H1 (cell line): ENCODE measurements around the gene SAMD4A. TPM values are rescaled to one million over a fixed set of nuclear protein-coding genes. Genes with fewer than 3 reads are reported as not detected.

Experiments used
- CTCF ChIA-PET: fragments of 300-600 bp; sonication (Branson Sonifier 250); formaldehyde crosslinking; loops from one replicate; lab custom pipeline; 2021; ENCODE audit not compliant: partially characterized antibody; lab: Charles Lee
- POLR2A ChIA-PET: fragments of 300-600 bp; sonication (Branson Sonifier 250); formaldehyde crosslinking; loops from one replicate; lab custom pipeline; 2021; ENCODE audit warnings: inconsistent platforms; ENCODE audit not compliant: partially characterized antibody; lab: Charles Lee
- DNase-seq, 2 experiments: peaks; one replicate each; pipeline versions ENCODE4 v3.0.0 to v3.0.0-alpha.2; 2010 to 2022; ENCODE audit warnings: low spot score in 2 of 2, low read depth in 1 of 2, mixed read lengths in 1 of 2
- FAIRE-seq: peaks from 2 replicates; lab custom pipeline; 2011; peaks lifted over from hg19 to GRCh38; lab: Jason Lieb, UNC
- H2AFZ ChIP-seq: 2 replicates; pipeline ENCODE4 v1.8.1; 2012; ENCODE audit warnings: low read length, inconsistent platforms
- H2AK5ac ChIP-seq: 2 replicates; pipeline ENCODE4 v1.6.1; 2013; ENCODE audit warnings: low read depth, low read length
- H2BK120ac ChIP-seq: replicated peaks from 2 replicates; pipeline ENCODE3; 2013; ENCODE audit warnings: low read depth, low read length, inconsistent platforms
- H2BK12ac ChIP-seq: 2 replicates; pipeline ENCODE4 v1.6.1; 2013; ENCODE audit warnings: low read depth, low read length
- H2BK15ac ChIP-seq: 2 replicates; pipeline ENCODE4 v1.6.1; 2013; ENCODE audit warnings: low read length
- H2BK20ac ChIP-seq: 2 replicates; pipeline ENCODE4 v1.6.1; 2013; ENCODE audit warnings: low read length
- H2BK5ac ChIP-seq: 2 replicates; pipeline ENCODE4 v1.6.1; 2013; ENCODE audit warnings: low read depth, low read length
- H3K14ac ChIP-seq: 2 replicates; pipeline ENCODE4 v1.6.1; 2013; ENCODE audit warnings: inconsistent platforms; ENCODE audit not compliant: insufficient read length
- H3K18ac ChIP-seq: 2 replicates; pipeline ENCODE4 v1.6.1; 2013; ENCODE audit warnings: low read length; ENCODE audit errors: extremely low read depth
- H3K23ac ChIP-seq: 2 replicates; pipeline ENCODE4 v1.6.1; 2013; ENCODE audit warnings: inconsistent platforms; ENCODE audit not compliant: insufficient read length
- H3K23me2 ChIP-seq: 2 replicates; pipeline ENCODE4 v1.6.1; 2013; ENCODE audit warnings: low read depth, low read length
- H3K27ac ChIP-seq: 2 replicates; pipeline ENCODE4 v1.6.1; 2011; ENCODE audit warnings: low read depth, low read length, inconsistent platforms
- H3K27me3 ChIP-seq, 4 experiments: replicated peaks in 1 of 4; 1 replicate in 1 of 4; 2 replicates in 3 of 4; pipeline versions ENCODE4 v1.6.1 to v1.8.1; 2011 to 2013; ENCODE audit warnings: low read length in 3 of 4, mild to moderate bottlenecking in 3 of 4, inconsistent platforms in 2 of 4, mixed read lengths in 2 of 4, moderate library complexity in 1 of 4; ENCODE audit not compliant: control insufficient read depth in 3 of 4, insufficient read depth in 3 of 4; ENCODE audit errors: extremely low read depth in 1 of 4
- H3K36me3 ChIP-seq, 4 experiments: 2 replicates each; pipeline versions ENCODE4 v1.6.1 to v1.8.1; 2011 to 2013; ENCODE audit warnings: mild to moderate bottlenecking in 4 of 4, low read length in 3 of 4, moderate library complexity in 2 of 4, control low read depth in 1 of 4, inconsistent platforms in 1 of 4; ENCODE audit not compliant: insufficient read depth in 4 of 4, control insufficient read depth in 2 of 4
- H3K4ac ChIP-seq: replicated peaks from 2 replicates; pipeline ENCODE3; 2013; ENCODE audit warnings: low read length, low read depth, mixed read lengths, inconsistent platforms; ENCODE audit not compliant: insufficient read length
- H3K4me1 ChIP-seq, 4 experiments: replicated peaks in 1 of 4; 1 replicate in 1 of 4; 2 replicates in 3 of 4; pipeline versions ENCODE4 v1.6.1 to v1.8.1; 2011 to 2013; ENCODE audit warnings: low read length in 3 of 4, inconsistent platforms in 2 of 4, mixed read lengths in 1 of 4; ENCODE audit not compliant: insufficient read depth in 4 of 4, control insufficient read depth in 3 of 4
- H3K4me2 ChIP-seq, 2 experiments: 2 replicates each; pipeline versions ENCODE4 v1.6.1 to v1.8.1; 2011 to 2013; ENCODE audit warnings: low read depth in 2 of 2, low read length in 2 of 2, control low read depth in 1 of 2, inconsistent platforms in 1 of 2, mild to moderate bottlenecking in 1 of 2; ENCODE audit not compliant: insufficient read depth in 1 of 2
- H3K4me3 ChIP-seq, 4 experiments: fragments of 200-600, 300-600 bp in 1 of 4; sonication (generic), shearing (Covaris generic), sonication (Bioruptor Twin) in 1 of 4; 2 replicates each; pipeline versions ENCODE4 v1.5.1 to v1.8.1; 2011 to 2016; ENCODE audit warnings: low read length in 4 of 4, low read depth in 3 of 4, control low read depth in 2 of 4, inconsistent platforms in 2 of 4, mild to moderate bottlenecking in 2 of 4, mixed read lengths in 1 of 4, moderate library complexity in 1 of 4; ENCODE audit not compliant: insufficient read depth in 2 of 4; ENCODE audit errors: extremely low read depth in 1 of 4
- H3K56ac ChIP-seq: replicated peaks from 2 replicates; pipeline ENCODE3; 2013; ENCODE audit warnings: low read depth, mild to moderate bottlenecking, mixed read lengths, low read length, inconsistent platforms; ENCODE audit not compliant: insufficient read length
- H3K79me1 ChIP-seq: 2 replicates; pipeline ENCODE4 v1.6.1; 2013; ENCODE audit warnings: low read depth, low read length, control low read depth
- H3K79me2 ChIP-seq, 2 experiments: 2 replicates each; pipeline versions ENCODE4 v1.6.1 to v1.8.1; 2012 to 2013; ENCODE audit warnings: low read length in 2 of 2, mild to moderate bottlenecking in 2 of 2, inconsistent platforms in 1 of 2; ENCODE audit not compliant: insufficient read depth in 2 of 2, control insufficient read depth in 1 of 2
- H3K9ac ChIP-seq, 4 experiments: replicated peaks in 1 of 4; 1 replicate in 1 of 4; 2 replicates in 3 of 4; pipeline versions ENCODE4 v1.6.1 to v1.8.1; 2011 to 2013; ENCODE audit warnings: low read depth in 3 of 4, low read length in 3 of 4, control low read depth in 2 of 4, mild to moderate bottlenecking in 2 of 4, moderate library complexity in 2 of 4, inconsistent platforms in 1 of 4; ENCODE audit errors: extremely low read depth in 1 of 4
- H3K9me3 ChIP-seq, 2 experiments: 2 replicates each; pipeline versions ENCODE4 v1.6.1 to v1.8.1; 2012 to 2013; ENCODE audit warnings: mild to moderate bottlenecking in 2 of 2, moderate library complexity in 2 of 2, control low read depth in 1 of 2, inconsistent platforms in 1 of 2, low read depth in 1 of 2, low read length in 1 of 2, mixed read lengths in 1 of 2; ENCODE audit not compliant: insufficient read depth in 2 of 2
- H4K20me1 ChIP-seq, 2 experiments: replicated peaks in 1 of 2; 2 replicates each; pipeline versions ENCODE3 to v1.8.1; 2011 to 2013; ENCODE audit warnings: inconsistent platforms in 2 of 2, low read length in 2 of 2, mild to moderate bottlenecking in 1 of 2; ENCODE audit not compliant: insufficient read depth in 2 of 2, control insufficient read depth in 1 of 2
- H4K5ac ChIP-seq: 2 replicates; pipeline ENCODE4 v1.6.1; 2013; ENCODE audit warnings: low read length, low read depth, mixed read lengths, inconsistent platforms; ENCODE audit not compliant: insufficient read length
- H4K8ac ChIP-seq: 2 replicates; pipeline ENCODE4 v1.8.0; 2013; ENCODE audit warnings: mild to moderate bottlenecking, moderate library complexity, low read length, inconsistent platforms; ENCODE audit not compliant: insufficient read depth; ENCODE audit errors: extremely low read depth
- H4K91ac ChIP-seq: replicated peaks from 2 replicates; pipeline ENCODE3; 2013; ENCODE audit warnings: low read length, mixed read lengths, inconsistent platforms; ENCODE audit not compliant: insufficient read length
- MAFK ChIP-seq: IDR thresholded peaks from 2 replicates; pipeline ENCODE4 v1.6.1; 2012; ENCODE audit warnings: low read depth, mild to moderate bottlenecking, improper control_type of control experiment, low read length
- WGBS, 2 experiments: shearing (Covaris generic) in 1 of 2; methylation state at CpG; one replicate each; pipeline versions ENCODE4 v1.1.6 to v1.1.7; 2013 to 2015; ENCODE audit warnings: low lambda C conversion rate in 2 of 2, mixed read lengths in 2 of 2, inconsistent platforms in 1 of 2, low coverage in 1 of 2, missing lambda C conversion rate in 1 of 2; ENCODE audit not compliant: insufficient replicate concordance in 2 of 2, insufficient coverage in 1 of 2, insufficient read length in 1 of 2; ENCODE audit errors: extremely low coverage in 1 of 2, missing lambda C conversion rate in 1 of 2; 5-methylcytosine and 5-hydroxymethylcytosine counted together
- polyA plus RNA-seq, 7 experiments: library from polyadenylated mRNA; depleted of rRNA in 3 of 7; stranded (reverse) in 5 of 7; unstranded in 2 of 7; fragments of >200 nt in 5 of 7; fragments of 200-250 nt in 2 of 7; gene quantifications; 1 replicate in 5 of 7; 2 replicates in 1 of 7; 4 replicates in 1 of 7; pipeline versions ENCODE4 v1.2.1 to v1.2.3, GENCODE V29; 2011 to 2013; ENCODE audit warnings: missing spikeins in 2 of 7, mixed read lengths in 2 of 7
- total RNA-seq: library from RNA; stranded (reverse); fragmentation: NEBNext Ultra II Directional; extraction: Animal tissue kit (Norgen Biotek cat#: 25700); gene quantifications from 2 replicates; pipeline ENCODE4 v1.2.1, GENCODE V29; 2021
- TF ChIP-seq, protein P1 (sequence below): IDR thresholded peaks from 2 replicates; pipeline ENCODE4 v1.6.1; 2011; ENCODE audit warnings: low read length, improper control_type of control experiment

Gene SAMD4A
- total and polyA plus RNA-seq, 2 of the 8 experiments (the other 6 are each of a cell fraction or from before 2014, with no cell fraction given): 2.4 to 12.3 TPM

DNA sequence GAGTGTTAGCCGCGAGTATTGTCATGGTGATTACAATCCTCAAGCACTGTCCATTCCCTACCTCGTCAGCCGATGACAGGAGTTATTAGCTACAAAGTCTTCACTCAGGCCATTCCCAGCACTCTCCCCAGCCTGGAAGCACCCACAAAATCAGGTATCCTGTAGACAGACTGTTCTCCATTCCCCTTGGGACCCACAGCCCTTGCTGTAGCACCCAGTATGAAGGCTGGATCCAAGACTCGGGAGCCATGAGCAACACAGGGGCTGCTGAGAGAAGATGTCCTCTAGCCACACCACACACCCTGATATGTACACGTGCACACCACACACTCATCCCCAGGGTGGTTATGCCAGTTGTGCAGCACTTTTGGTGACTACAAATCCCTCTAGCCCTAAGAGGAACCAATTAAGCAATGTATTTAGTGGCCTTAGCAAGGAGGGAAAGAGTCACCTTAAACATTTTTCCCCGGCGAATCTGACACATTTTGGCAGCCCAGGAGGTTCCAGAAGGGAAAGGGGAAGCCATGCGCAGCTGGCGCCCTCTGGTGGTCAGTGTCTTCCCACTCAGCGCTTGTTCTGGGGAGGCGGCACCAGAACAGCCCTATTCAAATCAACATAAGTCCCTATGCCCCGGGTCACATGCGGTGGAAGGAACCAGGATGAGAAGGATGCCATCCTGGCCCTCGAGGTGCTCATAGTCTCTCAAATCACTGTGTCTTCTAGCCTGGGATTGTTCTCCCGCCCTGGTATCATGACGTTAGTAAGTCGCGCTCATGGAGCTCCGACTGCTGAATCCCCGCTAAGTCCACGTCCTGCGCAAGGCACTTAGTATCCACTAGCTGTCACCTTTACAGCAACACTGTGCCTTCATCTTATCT lies 238.8 kb downstream of the SAMD4A start:
- Histone ChIP-seq H3K9ac (no peak overlapping the region), H2AK5ac (no peak overlapping the region)
- DNase-seq: peak; percentile 70 to 94
- TF ChIP-seq MAFK: no peak
- TF ChIP-seq, protein P1, sequence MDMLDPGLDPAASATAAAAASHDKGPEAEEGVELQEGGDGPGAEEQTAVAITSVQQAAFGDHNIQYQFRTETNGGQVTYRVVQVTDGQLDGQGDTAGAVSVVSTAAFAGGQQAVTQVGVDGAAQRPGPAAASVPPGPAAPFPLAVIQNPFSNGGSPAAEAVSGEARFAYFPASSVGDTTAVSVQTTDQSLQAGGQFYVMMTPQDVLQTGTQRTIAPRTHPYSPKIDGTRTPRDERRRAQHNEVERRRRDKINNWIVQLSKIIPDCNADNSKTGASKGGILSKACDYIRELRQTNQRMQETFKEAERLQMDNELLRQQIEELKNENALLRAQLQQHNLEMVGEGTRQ: peak; percentile 26

More for the DNA sequence above, 238.8 kb downstream of the SAMD4A start:
- CTCF ChIA-PET: interaction anchor here (0.7 to 8.3 kb wide), 27 partner anchors 8 to 476 kb away, joined by 3 to 86 read pairs (median 4); partner anchors contain the start of genes GMFB and SAMD4A
- no peak overlapping the region for H4K8ac ChIP-seq
- no peaks in the 10 kb centered on the region for H3K9me3 ChIP-seq
- H2AFZ ChIP-seq: peak overlapping the region; percentile 82
- H3K79me2 ChIP-seq: no peaks in the 10 kb centered on the region
- no peak overlapping the region for H3K23ac ChIP-seq
- peaks cover 2 to 15% (median 8%) of the 10 kb centered on the region in 4 experiments; a peak in 5 of 7 replicates for H3K4me1 ChIP-seq
- H3K36me3 ChIP-seq: no peaks in the 10 kb centered on the region
- peaks cover 0 to 3% of the 10 kb centered on the region in 2 experiments for H4K20me1 ChIP-seq
- no peak overlapping the region for H4K5ac ChIP-seq
- no peak overlapping the region for H3K56ac ChIP-seq
- WGBS, 2 experiments: 47% methylated on average over 23 of the region's 23 CpGs; no CpG with 5 or more reads in 1 of the 2 experiments
- H3K4me2 ChIP-seq: peak overlapping the region; percentile 2 to 49; a peak in 1 of 4 replicates
- H3K79me1 ChIP-seq: no peaks in the 10 kb centered on the region
- POLR2A ChIA-PET: interaction anchor here (1.4 to 2.3 kb wide), 2 partner anchors 12 to 237 kb away, joined by 3 to 8 read pairs; no protein-coding TSS in a partner anchor
- H3K4ac ChIP-seq: no peak overlapping the region
- H2BK5ac ChIP-seq: no peak overlapping the region
- no peaks in the 10 kb centered on the region; a peak in 1 of 7 replicates for H3K27me3 ChIP-seq
- H3K18ac ChIP-seq: no peak overlapping the region
- H3K27ac ChIP-seq: no peak overlapping the region
- no peak overlapping the region; the same call in 1 of the 2 replicates for H2BK12ac ChIP-seq
- no peak overlapping the region for H2BK15ac ChIP-seq
- peak; percentile 39 for FAIRE-seq
- no peak overlapping the region for H2BK20ac ChIP-seq
- H3K23me2 ChIP-seq: no peaks in the 10 kb centered on the region
- no peak overlapping the region for H2BK120ac ChIP-seq
- no peak overlapping the region; a peak in 1 of 8 replicates for H3K4me3 ChIP-seq
- H3K14ac ChIP-seq: no peak overlapping the region
- H4K91ac ChIP-seq: no peak overlapping the region
